ENCODE data around the gene LRPPRC.

The LRPPRC gene

GRCh38 chr2:43853141-43854081 lies 142.4 kb downstream of the LRPPRC start:
- DNase-seq, result no peak

GRCh38 chr2:43852196-43852730 lies 143.5 kb downstream of the LRPPRC start:
- DNase-seq, result no peak

GRCh38 chr2:43851011-43851980 lies 144.5 kb downstream of the LRPPRC start:
- no peak for DNase-seq

GRCh38 chr2:43848214-43848613 lies 147.6 kb downstream of the LRPPRC start:
- no peak for DNase-seq

- no peak for DNase-seq
Measured at GRCh38 chr2:43846140-43846793, 149.5 kb downstream of the LRPPRC start.

GRCh38 chr2:43845181-43845580 lies 150.6 kb downstream of the LRPPRC start:
- DNase-seq, result no peak

GRCh38 chr2:43842866-43843226 lies 152.9 kb downstream of the LRPPRC start:
- DNase-seq, result no peak

- DNase-seq, result no peak
Measured at GRCh38 chr2:43841949-43842865, 153.6 kb downstream of the LRPPRC start.

GRCh38 chr2:43840965-43841364 lies 154.8 kb downstream of the LRPPRC start:
- no peak for DNase-seq

- no peak for DNase-seq
Measured at GRCh38 chr2:43839776-43840564, 155.8 kb downstream of the LRPPRC start.

- no peak for DNase-seq
Measured at GRCh38 chr2:43838560-43839267, 157.1 kb downstream of the LRPPRC start, which contains the start of the genes ABCG5 and ABCG8. TSS of gene ABCG5 (minus strand) at chr2:43838839. CDS start at chr2:43838679, 160 bp downstream. TSS of gene ABCG8 (plus strand) at chr2:43838971. CDS start at chr2:43839054, 83 bp downstream.

GRCh38 chr2:43837831-43838559 lies 157.8 kb downstream of the LRPPRC start:
- DNase-seq, result no peak

GRCh38 chr2:43837033-43837432 lies 158.8 kb downstream of the LRPPRC start:
- DNase-seq, result no peak
